ENCODE results near the gene MYL3.
A peak's percentile ranks its signal among the peaks of the same experiment; 100 is the strongest.
"Not testable (repeated sequence)": the region's sequence is repeated elsewhere in the genome, so short reads cannot be mapped to it uniquely, and the experiment has no call there.

MYL3 gene

DNA sequence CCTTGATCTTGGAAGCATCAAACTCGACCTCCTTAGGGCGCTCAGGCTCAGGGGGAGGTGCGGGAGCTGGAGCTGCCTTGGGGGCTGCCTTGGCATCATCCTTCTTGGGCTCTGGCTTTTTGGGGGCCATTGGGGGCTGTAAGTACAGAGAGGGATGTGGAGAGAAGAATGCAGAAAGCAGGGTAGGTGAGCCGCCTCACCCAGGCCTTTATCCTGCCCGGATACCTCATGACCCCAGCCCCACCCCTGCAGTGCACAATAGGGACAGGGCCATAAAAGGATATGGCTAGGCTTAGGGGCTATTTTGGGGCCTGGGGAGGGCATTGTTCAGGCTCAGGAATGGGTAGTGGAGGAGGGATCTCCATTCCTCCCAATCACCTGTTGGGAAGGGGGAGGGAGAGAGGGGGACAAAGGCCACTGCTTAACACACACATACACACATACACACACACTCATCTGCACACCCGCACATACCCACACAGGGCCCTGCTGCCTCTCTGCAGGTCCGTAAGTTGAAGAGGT, at the start of gene MYL3:
Gene MYL3 (minus strand): TSS at position 184 of the 522 bp plus-strand sequence. CDS start 54 bp downstream, at position 130.
- no peak for DNase-seq (ENCODE audit: low read depth, low spot score)

DNA sequence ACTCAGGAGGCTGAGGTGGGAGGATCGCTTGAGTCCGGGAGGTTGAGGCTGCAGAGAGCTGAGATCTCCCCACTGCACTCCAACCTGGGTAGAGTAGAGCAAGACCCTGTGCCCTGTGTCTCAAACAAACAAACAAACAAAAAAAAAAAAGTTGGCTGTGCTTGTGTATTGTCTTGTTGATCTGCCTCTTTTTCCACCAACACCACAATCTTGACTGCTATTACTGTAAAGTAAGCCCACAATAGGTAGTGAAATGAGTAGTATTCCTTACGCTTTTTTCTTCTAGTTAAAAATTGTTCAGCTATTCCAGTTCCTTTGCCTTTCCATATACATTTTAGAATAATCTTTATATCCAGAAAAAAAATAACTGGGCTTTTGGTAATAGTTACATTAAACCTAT, 49.7 kb upstream of the MYL3 start:
- DNase-seq (ENCODE audit: low read depth, low spot score) = no peak

DNA sequence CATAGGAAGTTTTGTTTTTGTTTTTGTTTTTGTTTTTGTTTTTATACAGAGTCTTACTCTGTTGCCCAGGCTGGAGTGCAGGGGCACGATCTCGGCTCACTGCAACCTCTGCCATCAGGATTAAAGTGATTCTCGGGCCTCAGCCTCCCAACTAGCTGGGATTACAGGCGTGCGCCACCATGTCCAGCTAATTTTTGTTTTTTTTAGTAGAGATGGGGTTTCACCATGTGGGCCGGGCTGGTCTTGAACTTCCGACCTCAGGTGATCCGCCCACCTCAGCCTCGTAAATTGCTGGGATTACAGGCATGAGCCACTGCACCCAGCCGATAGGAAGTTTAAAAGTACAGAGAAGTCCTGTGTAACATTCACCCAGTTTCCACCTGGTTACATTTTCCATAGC, 47.7 kb upstream of the MYL3 start:
- not testable (repeated sequence) for DNase-seq (ENCODE audit: low read depth, low spot score)

DNA sequence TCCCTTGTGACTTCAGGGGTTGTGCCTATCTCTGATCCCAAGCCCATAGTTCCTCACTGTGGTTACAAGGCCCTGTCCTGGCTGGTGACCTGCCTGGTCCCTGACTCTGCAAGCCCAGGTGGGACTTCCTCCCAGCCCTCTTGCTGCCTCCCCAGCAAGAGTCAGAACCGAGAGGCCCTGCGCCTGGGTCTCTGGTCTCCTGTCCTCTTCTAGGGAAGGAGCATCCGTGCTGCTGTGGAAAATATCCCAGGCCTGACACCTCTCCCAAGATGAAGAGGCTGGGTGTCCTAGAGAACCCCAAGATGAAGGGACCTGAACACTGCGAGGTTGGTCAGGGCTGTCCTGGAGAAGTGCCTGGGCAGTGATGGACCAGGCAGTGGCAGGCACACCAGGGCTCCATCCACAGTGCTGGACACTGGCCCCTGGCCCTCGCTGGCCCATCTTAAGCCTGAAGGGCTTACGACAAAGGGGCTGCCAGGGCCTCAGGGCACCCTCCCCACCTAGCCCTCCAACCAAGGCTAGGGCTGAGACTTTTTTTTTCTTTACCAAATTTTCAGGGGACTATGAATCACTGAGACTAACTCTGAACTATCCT, 47.0 kb upstream of the MYL3 start:
- DNase-seq (ENCODE audit: low read depth, low spot score) = no peak

DNA sequence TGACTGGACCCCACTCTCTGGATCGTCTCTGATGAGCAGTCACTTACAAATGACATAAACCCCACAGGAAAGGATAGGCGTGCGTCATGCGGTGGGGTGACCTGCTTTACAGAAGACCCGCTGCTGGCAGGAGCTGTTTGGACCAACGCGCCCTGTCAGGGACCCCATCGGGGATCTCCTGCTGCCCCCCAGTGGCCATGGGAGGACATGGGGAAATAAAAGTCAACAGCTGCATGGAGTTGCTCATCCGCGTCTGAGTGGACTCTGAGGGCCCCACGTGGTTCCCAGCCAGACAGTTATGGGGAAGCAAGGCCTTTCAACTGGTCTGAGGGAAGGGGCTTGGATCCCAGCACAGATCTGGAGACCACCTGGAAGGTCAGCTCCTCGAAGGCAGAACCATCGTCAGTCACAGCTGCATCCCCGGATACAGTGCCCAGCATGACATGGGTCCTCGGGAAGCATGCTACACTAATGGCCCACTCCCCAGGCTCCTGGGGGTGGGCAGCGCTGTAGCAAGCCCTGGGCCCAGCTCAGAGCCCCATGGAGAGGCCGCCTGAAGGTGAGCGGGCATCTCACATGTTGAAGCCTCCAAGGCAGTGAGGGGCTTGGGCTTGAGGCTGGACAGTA, 46.4 kb upstream of the MYL3 start:
- DNase-seq (ENCODE audit: low read depth, low spot score) = peak; percentile 64

DNA sequence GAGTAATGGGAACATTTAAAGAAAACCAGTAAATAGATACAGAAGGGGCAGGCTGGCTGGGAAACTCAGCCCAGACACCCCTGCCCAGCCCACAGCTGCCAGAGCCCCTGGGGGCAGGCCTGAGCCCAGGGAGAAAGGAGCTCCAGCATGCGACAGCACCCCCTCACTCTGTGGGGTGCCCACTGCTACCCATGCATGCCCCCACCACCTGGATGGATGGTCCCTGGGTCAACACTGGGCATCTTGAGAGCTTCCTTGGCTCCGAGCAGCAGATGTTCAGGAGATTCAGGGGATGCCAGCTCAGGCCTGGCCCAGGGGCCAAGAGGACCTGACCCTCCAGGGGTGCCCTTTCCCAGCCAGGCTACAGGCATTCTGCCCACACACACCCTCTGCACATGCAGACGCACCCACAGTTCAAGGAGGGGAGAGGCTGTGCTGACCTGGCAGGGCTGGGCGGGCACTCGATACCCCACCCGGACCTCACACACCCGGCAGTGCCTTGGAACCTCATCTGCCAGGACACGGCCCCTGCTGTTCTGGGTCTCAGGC, 45.8 kb upstream of the MYL3 start:
- no peak for DNase-seq (ENCODE audit: low read depth, low spot score)

DNA sequence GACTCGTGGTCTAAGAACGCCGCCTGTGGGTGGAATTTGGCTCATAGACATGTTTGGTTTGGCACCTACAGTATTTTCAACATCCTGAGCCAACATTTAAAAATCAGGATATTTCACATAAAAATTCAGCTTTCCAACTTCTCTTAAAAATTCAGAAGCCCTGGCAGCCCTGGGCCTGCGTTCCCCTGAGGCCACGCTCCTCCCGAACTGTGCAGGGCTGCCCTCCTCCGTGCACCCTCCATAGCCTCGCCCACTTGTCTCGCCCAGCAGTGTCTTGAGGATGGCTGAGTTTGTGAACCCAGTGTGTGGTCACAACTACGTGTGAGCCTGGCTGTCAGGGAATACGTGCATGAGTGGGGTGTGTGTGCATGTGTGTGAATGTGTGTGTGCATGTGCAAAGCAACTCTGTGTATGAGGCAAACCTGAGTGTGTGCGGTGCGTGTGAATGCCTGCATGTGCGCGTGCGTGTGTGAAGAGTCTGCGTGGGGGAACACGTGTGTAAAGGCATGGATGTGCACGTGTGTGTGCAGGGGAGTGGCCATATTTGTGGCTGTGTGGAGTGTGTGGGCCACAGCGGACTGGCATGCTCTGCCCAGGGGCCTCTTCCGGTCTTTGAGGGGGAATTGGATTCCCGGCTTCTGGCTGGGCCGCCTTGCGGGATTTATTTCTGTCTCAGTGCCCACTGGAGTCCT, 45.2 kb upstream of the MYL3 start:
- no peak for DNase-seq (ENCODE audit: low read depth, low spot score)

DNA sequence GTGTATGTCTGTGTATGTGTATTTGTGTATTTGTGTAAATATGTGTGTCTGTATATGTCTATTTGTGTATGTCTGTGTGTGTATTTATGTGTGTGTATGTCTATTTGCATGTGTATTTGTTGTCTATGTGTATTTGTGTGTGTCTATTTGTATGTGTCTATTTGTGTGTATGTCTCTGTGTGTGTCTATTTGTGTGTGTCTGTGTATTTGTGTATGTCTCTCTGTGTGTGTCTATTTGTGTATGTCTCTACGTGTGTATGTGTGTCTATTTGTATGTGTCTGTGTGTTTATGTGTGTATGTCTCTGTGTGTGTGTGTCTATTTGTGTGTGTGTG, 44.7 kb upstream of the MYL3 start:
- DNase-seq (ENCODE audit: low read depth, low spot score) = no peak

DNA sequence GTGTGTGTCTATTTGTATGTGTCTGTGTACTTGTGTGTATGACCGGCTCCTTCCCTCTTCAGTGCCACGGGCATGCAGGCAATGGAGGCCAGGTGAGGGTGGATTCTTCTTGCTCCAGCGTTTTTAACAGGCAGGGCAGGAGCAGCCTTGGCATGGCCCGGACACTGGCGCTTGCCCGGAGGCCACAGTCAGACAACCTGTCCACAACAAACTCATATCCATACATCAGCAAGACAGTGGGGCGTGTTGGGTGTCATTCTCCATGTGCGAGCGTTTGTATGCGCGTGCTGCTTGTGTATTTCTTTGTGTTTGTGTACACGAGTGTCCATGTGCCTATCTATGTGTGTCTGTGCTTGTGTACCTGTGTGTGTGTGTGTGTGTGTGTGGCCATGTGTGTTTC, 44.0 kb upstream of the MYL3 start:
- DNase-seq (ENCODE audit: low read depth, low spot score) = no peak

DNA sequence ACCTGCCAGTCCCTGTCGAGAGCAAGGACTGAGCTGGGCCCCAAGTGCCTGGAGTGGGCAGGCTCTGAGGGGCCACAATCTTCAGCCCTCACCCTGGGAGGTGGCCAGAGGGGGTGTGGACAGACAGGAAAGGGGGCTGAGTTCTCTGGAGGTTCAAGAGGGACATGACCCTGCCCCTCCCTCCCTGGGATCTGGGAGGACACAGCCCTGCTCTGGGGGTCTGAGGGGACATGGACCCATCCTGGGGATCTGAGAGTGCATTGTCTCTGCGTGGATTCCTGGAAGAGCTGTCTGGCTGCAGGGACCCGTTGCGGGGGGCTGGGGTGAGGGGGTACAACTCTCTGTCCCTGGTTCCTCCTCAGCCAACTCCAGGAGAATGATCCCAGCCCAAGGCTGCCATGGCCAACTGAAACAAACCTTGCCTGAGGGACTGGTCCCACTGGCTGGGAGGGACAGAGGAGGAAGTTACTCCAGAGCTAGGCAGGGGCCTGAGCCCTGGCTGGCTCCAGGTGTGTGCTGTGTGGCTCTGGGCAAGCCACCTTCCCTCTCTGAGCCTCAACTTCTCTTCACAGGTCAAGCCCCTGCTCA, 43.3 kb upstream of the MYL3 start:
- DNase-seq (ENCODE audit: low read depth, low spot score) = no peak

DNA sequence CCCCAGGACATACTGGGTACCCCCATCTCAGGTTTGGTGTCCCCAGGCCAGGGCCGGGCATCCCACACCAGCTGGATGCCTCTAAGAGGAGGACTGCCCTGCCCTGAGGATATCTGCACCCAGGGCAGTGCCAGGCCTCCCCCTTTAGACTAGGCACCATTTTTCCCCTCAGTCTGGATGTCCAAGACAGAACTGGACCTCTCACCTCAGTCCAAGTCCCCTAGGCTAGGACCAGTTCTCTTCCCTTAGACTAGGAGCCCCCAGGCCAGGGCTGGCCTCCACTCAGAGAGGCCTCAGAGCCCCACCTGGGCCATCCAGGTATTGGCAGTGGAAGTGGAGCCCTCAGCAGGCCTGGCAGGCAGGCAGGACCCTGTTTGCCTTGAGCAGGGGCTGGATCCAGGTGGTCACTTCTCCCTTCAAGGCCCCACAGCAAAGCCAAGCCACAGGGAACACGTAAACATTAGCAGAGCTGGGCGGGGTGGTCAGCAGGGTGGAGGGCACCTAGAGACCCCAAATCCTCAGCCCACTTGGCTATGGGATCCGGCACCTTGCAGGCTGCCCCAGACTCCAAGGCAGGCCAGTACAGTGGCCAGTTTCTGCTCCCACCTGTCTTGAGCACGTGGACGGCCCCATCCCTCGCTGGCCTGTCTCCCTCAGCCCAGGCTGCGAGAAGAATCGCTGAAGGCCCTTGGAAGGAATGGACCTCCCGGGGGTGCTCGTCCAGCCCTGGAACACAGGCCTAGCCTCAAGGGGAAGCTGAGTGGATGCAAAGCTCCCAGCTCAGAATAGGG, 42.6 kb upstream of the MYL3 start:
- no peak for DNase-seq (ENCODE audit: low read depth, low spot score)

DNA sequence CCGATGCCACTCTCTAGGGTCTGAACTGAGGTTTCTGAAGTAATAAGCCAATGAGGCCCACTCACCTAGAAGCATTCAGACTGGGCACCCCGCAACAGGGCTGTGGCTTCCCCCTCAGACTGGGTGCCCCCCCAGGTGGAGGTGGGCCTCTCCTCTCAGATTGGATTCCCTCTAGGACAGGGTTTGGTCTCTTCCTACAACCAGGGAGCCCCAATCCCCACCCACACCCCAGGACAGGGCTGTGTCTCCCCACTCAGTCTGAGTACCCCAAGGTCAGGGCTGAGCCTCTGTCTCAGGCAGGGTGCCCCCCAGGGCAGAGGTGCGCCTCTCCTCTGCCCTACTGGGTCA, 41.9 kb upstream of the MYL3 start:
- no peak for DNase-seq (ENCODE audit: low read depth, low spot score)

DNA sequence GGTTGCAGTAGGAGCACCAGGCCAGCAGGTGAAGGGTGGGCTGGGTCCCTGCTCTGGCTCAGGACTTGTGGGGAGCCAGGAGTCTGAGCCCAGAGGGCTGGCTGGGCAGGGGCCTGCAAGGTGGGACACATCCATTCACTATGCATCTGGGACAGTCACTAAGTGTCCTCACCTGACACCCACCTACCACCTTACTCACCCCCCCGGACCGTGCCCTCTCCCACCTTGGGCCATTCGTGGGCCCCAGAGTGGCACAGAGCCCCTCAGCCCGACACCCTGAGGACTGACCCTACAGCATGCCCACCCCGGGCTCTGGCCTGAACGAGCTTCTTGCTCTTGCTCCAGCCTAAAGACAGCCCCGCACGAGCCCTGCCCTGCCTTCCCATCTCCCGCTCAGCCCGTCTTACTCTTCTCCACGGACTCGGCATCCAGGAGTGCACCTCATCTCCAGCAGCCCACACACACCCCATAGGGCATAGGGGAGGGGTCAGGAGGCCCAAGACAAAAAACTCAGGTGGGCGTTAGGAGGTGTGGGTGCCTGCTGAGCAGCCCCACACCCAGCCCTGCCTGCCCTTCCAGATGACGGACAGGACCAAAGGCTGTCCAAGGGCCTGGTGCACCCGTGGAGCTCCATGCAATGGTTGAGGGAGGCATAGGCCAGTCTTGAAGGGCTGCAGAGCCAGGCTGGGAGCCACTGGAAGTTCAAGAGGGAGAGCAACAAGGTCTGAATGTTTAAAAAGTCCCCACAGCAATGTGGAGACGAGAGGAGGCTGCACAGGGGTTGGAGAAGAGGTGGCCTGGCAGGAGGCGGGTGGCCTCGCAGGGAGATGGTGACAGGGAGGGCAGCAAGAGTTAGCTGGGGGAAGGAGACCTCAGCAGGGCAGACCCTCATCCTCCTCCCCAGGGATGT, 41.3 kb upstream of the MYL3 start:
- DNase-seq (ENCODE audit: low read depth, low spot score) = no peak

DNA sequence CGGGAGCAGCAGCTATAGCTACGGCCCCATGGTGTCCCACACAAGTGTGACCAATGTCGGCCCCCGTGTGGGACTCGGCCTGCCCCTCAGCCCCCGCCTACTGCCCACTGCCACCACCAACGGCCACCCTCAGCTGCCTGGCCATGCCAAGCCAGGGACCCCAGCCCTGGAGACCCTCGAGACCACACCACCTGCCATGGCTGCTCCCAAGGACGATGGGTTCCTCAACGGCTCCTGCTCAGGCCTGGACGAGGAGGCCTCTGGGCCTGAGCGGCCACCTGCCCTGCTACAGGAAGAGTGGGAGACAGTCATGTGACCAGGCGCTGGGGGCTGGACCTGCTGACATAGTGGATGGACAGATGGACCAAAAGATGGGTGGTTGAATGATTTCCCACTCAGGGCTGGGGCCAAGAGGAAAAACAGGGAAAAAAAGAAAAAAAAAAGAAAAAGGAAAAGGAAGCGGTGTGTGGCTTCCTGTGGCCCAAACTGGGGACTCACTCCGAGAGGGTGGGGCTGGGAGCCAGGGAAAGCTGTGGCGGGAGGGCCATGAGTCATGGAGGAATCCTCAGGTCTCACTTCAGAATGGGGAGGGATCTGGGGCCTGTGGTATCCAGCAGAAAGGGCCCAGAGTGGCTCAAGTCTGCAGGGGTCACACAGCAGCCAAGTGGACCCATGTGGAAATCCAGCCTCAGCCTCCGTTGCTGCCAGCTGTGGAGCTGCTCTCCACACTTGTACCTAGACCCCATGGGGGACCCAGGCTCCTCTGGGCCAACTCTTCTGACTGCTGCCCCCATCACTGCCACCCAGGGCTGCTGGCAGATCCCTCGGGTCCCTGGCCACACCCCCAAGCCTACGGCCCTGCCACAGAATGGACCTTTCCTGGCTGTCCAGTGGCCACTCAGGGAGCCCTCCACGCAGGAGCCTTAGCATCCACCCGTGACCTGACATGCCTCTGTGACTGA, 40.4 kb upstream of the MYL3 start:
- DNase-seq (ENCODE audit: low read depth, low spot score) = no peak

DNA sequence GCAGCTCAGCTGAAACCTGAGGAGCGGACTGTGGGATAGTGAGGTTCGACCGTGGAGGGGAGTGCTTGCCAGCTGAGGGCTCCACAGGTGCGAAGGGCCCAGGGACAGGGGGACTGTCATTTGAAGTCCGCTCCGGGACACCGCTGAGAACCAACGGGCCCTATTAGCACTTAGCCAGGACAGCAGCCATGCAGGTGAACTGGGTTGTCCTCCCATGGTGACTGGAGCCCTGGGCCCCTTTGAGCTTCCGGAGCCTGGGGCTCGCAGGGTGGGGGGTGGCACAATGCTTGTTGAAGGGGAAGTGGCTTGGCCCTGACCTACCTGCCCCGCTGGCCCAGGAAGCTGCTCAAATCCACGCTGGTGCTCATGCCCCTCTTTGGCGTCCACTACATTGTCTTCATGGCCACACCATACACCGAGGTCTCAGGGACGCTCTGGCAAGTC, 39.0 kb upstream of the MYL3 start:
- DNase-seq (ENCODE audit: low read depth, low spot score) = no peak

DNA sequence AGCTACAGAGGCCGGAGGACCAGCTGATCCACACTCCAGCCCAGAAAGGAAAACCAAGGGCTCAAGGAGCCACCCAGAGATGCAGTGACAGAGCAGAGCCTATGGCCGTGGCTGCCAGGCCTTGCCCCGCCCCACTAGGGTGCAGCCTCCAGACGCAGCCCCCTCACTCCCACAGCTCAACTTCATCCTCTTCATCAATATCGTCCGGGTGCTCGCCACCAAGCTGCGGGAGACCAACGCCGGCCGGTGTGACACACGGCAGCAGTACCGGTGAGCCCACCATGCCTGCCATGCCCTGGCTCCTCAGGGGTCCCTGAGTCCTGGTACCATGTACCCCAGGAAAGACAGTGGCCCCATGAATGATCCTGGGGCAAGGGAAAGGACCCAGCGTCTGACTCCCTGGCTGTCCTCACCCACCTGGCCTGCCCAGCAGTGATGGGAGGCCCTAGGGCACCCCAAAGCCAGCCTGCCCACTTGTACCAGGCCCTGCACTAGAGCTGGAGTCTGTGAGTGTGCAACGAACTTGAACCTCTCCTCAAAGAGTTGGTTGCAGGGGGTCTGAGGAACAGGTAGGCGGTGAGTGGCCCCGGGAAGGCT, 38.4 kb upstream of the MYL3 start:
- no peak for DNase-seq (ENCODE audit: low read depth, low spot score)

DNA sequence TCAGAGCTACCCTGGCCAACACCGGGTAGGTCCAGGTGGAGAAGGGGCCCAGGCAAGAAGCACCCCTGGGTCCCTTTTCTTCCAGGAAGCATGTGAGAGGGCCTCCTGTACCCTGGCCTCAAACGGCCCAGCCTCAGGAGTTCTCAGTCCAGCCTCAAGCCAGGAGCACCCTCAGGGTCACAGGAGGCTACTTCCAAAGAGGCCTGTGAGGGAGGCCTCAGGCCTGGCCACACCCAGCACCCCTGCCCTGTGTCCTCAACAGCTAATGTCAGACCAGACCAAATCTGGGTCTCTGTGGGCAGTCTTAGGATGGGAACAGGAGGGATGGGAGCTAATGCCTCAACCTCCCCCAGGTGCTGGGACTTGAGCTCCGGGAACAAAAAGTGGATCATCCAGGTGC, 37.8 kb upstream of the MYL3 start:
- DNase-seq (ENCODE audit: low read depth, low spot score) = no peak

DNA sequence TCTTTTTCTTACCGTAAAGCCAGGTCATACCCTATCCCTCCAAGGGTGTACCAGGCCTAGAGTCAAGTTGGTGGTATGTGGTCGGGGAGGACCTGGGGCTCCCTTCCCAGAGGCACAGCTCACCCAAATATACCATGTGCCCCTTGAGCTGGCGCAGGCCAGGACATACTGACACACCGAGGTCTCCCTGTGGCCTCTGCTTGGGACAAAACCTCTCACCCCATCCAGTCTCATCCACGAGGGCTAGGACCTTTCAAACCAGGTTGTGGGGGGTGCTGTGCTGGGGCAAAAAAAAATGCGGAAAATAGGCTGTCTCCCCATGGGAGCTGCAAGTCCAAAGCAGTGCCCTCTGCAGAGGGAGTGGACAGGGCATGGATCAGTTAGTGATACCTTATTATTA, 37.1 kb upstream of the MYL3 start:
- DNase-seq (ENCODE audit: low read depth, low spot score) = no peak

DNA sequence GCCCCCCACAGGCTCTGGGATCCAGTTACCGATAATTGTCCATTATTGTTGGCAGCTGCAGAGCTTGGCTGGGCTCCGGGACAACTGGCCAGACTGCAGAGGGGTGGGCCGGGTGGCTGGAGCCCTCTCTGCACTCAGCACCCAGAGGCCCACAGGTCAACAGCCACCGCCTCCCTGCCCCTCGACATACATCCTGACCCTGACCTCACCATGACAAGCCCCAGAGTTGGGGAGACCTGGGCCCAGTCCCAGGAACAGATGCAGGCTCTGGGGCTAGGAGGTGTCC, 36.7 kb upstream of the MYL3 start:
- DNase-seq (ENCODE audit: low read depth, low spot score) = no peak
